D341Med (cell line): ENCODE results near the gene ARHGAP25.

ENCODE experiments used
- DNase-seq: peaks from one replicate; pipeline ENCODE4 v3.0.0; 2012; ENCODE audit warnings: low spot score

The ARHGAP25 gene

DNA sequence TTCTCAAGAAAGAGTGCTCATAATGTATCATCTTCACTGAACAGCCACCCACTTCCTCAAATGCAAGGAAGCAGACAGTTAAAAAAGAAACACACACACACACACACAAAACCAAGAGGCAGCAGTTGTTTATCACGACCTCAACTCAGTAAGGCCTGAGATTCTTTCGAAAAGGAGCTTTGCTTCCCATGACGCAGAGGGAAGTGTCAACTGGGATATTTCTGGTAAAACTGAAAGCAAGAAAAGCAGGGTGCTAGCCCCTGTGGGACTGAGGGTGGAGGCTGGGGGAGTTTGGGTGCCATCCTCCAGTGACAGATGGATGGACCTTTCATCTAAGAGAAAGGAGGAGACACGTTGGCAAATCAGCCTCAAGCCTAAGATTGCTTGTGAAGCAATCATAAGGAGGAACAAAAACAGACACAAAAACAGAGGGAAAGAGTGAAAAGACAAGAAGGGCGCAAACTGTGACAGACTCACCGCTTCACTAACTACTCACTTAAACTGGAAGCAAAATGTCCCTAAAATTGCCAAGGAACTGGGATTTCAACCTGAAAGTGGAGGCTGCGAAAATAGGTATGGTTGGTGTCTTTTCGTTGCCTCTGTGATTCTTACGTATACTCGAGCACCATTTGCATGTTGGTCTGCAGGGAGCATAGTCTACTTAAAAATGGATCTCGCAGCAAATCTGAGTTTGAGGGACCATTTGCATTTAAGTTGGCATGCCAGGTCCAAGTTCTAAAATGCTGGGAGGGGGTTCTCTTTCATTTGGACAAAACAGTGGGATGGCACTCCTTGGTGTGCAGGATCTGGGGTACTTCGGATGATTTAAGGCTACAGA is at the start of gene ARHGAP25:
Gene ARHGAP25 (plus strand): TSS at position 124 of the 838 bp plus-strand sequence. CDS start 389 bp downstream, at position 513.
- DNase-seq, result no peak

GRCh38 chr2:68686178-68686577 is 48.4 kb upstream of the ARHGAP25 start:
- DNase-seq, result no peak

GRCh38 chr2:68687018-68687417 is 47.6 kb upstream of the ARHGAP25 start:
- no peak for DNase-seq

DNA sequence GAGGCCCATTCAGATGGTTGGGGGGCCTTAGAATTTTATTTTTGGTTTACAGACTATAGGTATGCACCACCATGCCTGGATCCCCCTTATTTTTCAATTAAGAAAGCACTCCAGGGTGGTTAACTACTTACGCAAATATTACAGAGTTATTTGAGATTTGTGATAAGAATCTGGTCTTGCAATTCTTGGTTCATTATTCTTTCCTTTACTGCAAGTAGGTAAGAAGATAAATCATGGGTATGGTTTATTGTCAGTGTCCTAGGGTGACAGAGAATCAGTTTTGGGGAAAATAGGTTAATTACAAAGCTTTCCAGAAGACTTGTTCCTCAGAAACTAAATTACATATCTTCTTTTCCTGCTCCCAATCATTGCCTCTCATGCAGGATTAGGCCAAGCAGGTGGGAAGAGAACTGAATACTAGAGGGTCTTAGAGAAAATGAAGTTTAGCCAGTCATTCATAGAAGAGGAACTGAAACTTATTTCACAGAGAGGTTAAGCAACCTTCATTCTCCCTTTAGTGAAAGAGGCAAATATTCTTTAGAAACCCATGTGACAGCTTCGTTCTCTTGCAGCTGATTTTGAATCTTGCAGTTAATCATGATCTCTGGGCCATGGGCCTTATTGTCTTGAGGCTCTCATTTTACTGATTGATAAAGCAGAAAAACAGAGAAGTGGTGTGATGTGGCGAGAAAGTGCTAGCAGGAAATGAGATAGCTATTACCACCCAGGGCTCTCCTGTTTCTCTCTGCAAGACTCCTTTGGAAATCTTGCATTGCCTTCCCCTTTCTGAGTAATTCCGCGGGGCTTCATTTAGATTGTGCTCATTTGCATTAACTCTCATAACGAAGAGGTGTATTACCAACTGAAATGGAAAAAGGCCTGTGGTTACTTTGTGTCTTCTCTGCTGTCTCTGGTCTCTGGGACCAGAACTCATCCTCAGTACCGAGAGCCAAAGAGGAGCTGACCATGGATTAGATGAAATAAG is 44.8 kb upstream of the ARHGAP25 start:
- no peak for DNase-seq

DNA sequence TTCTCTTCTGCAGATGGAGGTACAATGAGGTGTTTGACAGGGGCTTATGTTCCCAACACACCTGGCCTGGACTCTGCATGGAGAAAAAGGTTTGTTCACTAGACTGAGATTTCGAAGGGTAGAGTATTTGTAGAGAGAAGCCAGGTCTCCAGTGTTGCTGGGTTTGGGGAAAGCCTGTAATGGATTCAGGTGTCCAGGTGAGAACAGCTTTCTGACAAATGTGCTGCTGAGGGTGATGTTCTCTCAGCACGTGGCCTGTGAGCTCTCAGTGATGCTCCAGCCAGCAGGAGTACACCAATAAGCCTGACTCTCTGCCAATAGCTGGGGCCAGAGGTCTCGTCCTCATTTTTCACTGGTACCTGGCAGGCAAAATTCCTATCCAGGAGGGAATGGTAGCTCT is 43.8 kb upstream of the ARHGAP25 start:
- no peak for DNase-seq

DNA sequence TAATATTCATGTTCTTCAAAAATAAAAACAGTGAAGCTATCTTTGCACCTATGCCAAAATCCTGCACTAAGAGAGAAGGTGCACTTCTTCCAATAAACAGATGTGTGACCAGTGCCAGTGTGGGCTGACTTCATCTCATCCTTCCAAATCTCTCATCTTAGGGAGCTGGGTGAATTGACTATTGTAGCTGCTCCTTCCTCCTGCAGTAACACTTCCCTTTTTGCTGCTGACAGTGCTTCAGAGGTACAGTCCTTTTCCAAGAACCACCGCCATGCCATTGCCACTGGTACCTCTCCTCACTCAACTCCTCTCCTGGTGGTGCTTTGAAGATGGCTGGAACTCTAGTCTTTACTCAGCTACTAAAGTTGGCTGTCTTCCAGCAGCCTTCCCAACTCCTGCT is 42.1 kb upstream of the ARHGAP25 start:
- DNase-seq, result no peak

GRCh38 chr2:68693951-68694350 is 40.7 kb upstream of the ARHGAP25 start:
- DNase-seq, result no peak

- DNase-seq, result no peak
Measured at GRCh38 chr2:68695971-68696370, 38.6 kb upstream of the ARHGAP25 start.

- DNase-seq, result no peak
Measured at GRCh38 chr2:68696554-68696953, 38.1 kb upstream of the ARHGAP25 start.

GRCh38 chr2:68698567-68699377 is 35.8 kb upstream of the ARHGAP25 start:
- DNase-seq, result no peak

DNA sequence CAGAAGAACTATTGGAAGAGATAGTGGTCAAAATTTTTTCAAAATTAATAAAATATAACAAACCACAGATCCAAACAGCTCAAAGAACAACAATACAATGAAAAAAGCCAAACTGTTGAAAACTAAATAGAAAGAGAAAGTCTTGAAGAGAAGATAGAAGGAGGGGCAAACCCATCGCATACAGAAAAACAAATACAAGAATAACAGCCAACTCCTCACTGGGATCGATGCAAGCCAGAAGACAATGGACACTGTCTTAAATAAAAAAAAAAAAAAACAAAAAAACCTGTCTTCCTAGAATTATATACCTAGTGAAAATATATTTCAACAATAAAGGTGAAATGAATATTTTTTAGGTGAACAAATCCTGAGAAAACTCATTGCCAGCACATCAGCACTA is 34.1 kb upstream of the ARHGAP25 start:
- no peak for DNase-seq

- no peak for DNase-seq
Measured at GRCh38 chr2:68706637-68707036, 28.0 kb upstream of the ARHGAP25 start.

- no peak for DNase-seq
Measured at GRCh38 chr2:68708629-68709028, 26.0 kb upstream of the ARHGAP25 start.

DNA sequence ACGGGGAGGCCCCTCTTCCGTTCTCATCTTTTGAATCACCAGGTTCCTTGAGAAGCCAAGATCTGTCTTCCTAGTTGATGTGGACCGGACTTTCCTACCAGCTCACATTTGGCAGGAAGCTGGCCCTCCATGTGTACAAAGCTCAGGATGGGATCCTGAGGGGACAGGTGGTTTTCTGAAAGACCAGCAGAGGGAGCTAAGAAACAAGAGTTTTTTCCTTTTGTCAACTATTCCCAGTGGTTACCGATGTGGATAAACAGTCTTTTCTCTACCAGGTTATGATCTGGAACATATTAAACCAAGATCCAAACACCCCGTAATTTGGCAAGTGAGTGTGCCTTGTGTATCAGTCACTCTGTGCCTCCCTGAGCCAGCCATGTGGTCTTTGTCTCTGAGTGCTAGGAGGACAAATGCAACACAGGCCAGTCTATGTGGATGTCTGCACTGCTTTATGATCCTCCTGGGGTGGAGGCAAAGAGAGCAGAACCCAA is 25.1 kb upstream of the ARHGAP25 start:
- DNase-seq, result peak; percentile 53

- DNase-seq, result no peak
Measured at GRCh38 chr2:68710336-68710735, 24.3 kb upstream of the ARHGAP25 start.

DNA sequence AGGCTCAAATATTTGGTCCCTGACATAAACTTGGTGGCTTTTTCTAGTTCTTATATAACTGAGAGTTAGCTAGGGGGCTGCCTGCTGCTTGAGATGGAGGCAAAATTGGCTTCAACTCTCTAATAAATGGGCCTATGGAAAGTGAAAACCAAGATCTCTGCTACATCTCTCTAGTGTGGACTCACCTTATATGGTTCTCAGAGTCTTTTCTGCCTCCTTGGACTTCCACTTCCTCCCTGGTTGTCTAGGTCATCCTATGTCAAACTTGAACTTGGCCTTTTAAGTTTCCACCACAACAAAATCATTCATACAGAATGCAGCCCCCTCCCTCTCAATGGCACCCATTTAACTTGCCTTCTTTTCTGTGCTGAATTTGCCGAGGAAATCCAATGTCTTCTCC is 23.9 kb upstream of the ARHGAP25 start:
- no peak for DNase-seq

DNA sequence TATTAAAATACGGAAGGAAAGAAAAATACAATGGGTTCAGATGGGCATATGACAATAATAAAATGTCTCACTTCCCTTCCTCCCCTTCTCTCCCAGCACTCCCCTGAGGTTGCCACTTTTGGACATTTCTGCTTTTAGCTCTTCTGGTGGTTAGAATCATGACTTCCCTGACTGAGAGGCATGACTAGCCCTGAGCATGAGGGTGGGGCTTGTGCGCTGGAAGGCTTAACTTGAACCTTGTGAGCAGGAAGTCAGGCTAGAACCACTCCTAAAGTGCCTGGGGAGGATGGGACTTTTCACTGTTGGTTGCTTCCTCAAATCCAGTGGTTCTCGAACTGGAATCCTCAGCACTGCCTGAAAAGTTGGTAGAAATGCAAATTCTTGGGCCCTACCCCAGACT is 19.7 kb upstream of the ARHGAP25 start:
- no peak for DNase-seq

DNA sequence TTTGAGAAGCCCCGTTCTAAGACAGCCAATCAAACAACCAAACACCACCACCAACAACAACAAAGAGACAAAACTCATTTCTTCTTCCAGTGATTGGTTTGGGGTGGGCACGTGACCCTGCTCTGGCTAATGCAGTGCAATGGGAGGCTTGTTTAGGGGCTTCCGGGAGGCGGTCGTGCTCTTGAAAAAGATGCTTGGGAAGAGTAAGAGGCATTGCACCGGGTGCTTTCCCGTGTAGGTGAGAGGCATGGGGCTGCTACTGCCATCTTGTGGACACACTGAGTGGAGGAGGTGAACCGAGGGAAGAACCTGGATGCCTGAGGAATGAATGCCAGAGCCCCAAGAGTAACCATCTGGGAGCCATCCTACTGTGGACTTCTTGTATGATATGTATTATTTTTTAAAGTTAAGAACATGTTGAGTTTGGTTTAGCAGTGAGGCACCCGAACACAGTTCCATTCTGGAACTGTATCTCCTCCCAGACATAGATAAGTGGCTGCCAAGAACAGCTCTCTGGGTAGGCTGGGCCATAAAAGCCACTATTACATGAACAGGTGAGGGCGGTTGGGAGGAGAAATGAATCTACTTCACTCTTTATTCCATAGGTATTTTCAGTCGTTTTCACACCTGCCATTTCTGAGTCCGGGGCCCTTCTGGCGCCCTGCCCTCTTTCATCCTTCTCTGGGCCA is 19.1 kb upstream of the ARHGAP25 start:
- DNase-seq, result peak; percentile 80

DNA sequence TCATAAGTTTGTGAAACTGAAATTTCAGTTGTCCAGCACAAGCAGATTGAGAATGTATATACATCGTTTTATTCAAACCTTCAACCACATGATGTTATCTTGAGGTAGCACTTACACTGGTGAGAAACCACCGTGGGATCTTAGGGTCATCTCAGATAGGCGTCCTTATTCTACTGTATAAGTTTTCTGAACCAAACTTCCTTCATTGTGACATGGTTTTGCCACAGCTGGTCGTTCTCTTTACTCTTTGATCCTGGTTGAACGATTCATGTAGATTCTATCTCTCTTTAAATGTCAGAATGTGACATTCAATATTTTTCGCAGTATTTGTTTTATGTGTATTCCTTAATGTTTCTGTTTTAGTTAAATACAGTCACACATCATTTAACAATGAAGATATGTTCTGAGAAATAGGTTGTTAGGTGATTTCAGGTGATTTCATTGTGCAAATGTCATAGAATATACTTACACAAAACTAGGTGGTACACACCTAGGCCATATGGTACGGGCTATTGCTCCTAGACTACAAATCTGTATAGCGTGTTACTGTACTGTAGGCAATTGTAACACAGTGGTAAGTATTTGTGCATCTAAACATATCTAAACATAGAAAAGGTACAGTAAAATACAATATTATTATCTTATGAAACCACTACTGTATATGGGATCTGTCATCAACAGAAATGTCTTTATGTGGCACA is 17.9 kb upstream of the ARHGAP25 start:
- DNase-seq, result no peak

- DNase-seq, result no peak
Measured at GRCh38 chr2:68717305-68717661, 17.3 kb upstream of the ARHGAP25 start.

DNA sequence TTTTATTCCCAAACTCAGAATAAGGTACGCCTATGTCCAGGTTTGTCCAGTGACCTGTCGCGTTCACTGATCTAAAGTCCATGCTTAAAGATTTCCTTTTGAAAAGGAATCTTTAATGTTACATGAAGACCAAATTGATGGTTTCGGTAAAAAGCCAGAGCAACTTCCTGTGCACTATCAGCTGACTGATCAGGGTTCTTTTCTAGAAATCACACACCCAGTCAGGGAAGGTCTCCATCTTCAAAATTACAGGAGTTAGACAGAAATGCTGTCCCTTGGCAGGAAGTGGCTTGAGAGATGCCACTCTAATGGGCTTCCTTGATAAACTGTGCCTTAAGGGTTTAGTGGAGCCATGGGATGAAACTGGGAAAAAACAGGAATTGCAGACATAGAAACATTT is 14.7 kb upstream of the ARHGAP25 start:
- DNase-seq, result no peak
